D721Med (cell line): ENCODE measurements around the gene OBP2B.
"Not testable (repeated sequence)": the region's sequence is repeated elsewhere in the genome, so short reads cannot be mapped to it uniquely, and the experiment has no call there.

ENCODE experiments used
- DNase-seq: peaks from one replicate; pipeline ENCODE4 v3.0.0; 2011; ENCODE audit warnings: low spot score; ENCODE audit not compliant: insufficient read length
- FAIRE-seq: peaks from 2 replicates; lab custom pipeline; 2011; peaks lifted over from hg19 to GRCh38; lab: Jason Lieb, UNC
- CTCF ChIP-seq: IDR thresholded peaks from 2 replicates; pipeline ENCODE4 v1.5.1; 2012; ENCODE audit warnings: mild to moderate bottlenecking, control low read depth; ENCODE audit not compliant: insufficient read depth; ENCODE audit errors: missing control alignments

Gene OBP2B

GRCh38 chr9:133208880-133209300 lies at the start of gene OBP2B:
TSS of gene OBP2B (minus strand) at chr9:133209250. CDS start at chr9:133209199, 51 bp downstream.
- FAIRE-seq = not testable (repeated sequence)

DNA sequence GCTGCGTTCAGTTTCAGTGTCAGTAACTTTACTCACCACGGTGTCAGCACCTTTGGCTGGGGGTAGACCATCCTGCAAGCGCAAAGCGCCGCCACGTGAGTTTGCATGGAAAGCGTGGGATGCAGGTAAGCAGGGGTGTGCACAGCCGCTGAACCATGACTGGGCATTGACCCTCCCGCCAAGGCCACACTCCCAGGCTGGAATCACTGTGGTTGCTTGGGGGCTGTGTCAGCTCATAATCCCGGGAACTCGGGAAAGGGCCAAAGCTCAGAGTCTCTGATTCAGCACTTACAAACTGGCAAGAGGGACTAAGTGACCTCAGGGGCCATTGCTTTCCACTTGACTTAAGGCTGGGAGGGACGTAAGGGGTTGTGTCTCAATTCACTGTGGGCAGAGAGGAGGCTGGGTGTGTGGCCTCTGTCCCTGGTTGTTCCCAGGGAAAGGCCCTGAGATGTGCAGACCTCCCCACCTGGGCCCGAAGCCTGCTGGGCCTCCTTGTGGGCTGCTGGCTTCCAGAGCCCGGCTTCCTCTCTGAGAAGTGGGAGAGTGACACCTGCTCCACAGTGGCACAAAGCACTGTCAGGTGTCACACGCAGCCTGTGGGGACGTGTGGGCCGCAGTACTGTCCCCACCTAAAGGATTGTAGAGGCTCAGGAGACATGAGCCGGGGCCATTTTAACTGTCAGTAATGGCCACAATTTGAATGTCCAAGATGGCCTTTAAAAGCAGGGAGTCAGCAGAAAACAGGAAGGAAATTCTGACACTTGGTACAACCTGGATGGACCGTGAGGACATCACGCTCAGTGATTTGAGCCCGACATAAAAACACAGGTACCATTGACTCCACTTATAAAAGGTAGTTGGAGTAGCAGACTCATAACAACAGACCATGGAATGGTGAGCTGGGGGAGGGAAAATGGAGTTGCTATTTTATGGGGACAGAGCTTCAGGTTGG lies 49.3 kb upstream of the OBP2B start:
- FAIRE-seq = no peak
- DNase-seq = no peak
- no peak for TF ChIP-seq CTCF

More at GRCh38 chr9:133208880-133209300, at the start of gene OBP2B:
- not testable (repeated sequence) for DNase-seq

DNA sequence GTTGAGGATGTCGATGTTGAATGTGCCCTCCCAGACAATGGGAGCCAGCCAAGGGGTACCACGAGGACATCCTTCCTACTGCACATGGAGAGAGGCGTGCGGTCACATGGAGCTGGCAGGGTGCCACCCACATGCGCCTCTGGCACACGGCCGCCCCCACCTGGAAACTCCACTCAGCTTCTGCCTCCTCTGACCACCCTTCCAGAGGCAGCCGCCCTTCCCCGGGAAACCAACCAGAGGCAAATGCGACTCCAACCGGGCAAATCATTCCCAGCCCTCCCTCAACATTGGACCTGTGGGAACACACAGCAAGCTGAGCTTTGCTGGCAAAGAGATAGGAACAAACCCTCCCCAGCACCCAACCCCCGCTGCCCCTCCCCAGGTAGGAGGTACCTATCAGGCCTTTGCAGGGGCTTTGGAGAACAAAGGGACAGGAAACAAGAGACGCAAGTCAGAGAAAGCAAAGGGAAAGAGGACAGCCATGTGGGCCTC lies 48.5 kb upstream of the OBP2B start:
- DNase-seq (no peak), FAIRE-seq (no peak)
- no peak for TF ChIP-seq CTCF

DNA sequence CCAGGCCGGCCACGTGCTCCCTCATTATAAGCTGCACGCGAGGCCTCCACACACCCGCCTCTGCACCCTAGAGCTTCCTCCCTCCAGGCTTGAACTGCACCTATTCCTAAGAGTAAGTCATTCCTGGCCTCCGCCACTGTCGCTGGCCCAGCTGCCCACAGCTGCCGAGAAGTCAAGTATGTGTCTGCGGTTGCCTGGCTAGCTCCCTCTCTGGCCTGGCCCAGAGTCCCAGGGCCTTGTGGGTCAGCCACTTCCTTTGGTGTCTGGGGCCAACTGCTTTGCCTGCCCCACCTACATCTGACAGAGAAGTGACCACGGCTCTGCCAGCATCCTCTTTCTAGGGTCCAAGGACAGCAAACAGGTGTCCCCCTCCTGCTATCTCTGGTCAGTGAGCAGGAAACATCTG lies 47.6 kb upstream of the OBP2B start:
- FAIRE-seq (no peak), DNase-seq (no peak)
- TF ChIP-seq CTCF = no peak

GRCh38 chr9:133256136-133256461 lies 47.0 kb upstream of the OBP2B start:
- FAIRE-seq (no peak), DNase-seq (no peak)
- TF ChIP-seq CTCF = no peak

DNA sequence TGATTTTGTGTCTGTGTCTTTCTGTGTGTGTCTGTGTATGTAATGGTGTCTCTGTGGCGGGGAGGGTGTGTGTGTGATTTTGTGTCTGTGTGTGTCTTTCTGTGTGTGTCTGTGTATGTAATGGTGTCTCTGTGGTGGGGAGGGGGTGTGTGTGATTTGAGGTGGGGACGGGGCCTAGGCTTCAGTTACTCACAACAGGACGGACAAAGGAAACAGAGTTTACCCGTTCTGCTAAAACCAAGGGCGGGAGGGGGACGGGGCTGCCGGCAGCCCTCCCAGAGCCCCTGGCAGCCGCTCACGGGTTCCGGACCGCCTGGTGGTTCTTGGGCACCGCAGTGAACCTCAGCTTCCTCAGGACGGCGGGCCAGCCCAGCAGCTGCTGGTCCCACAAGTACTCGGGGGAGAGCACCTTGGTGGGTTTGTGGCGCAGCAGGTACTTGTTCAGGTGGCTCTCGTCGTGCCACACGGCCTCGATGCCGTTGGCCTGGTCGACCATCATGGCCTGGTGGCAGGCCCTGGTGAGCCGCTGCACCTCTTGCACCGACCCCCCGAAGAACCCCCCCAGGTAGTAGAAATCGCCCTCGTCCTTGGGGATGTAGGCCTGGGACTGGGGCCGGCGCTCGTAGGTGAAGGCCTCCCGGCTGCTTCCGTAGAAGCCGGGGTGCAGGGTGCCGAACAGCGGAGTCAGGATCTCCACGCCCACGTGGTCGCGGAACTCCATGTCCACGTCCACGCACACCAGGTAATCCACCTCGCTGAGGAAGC lies 46.5 kb upstream of the OBP2B start:
- TF ChIP-seq CTCF = no peak
- FAIRE-seq (no peak), DNase-seq (no peak)

DNA sequence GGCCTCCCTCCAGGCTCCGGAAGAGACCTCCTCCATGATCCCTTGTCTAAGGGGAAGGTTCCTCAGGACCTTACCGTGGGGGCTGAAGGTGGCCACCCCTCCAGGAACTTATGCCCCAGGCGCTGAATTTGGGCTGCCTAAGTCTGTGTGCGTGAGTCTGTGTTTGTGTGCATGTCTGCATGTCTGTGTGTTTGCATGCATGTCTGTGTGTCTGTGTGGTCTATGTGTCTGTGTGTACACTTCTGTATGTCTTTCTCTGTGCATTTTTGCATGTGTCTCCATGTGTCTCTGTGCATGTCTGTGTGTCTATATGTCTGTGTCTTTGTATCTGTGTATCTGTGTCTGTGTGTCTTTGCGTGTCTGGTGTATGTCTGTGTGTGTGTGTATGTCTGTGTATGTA lies 45.4 kb upstream of the OBP2B start:
- TF ChIP-seq CTCF = no peak
- no peak for FAIRE-seq
- DNase-seq = no peak
